Spinal cord (tissue), 10 donors: ENCODE data around the gene AHDC1. TPM values are rescaled to one million over a fixed set of nuclear protein-coding genes. Genes with fewer than 3 reads are reported as not detected.
A peak's percentile ranks its signal among the peaks of the same experiment; 100 is the strongest.

Source experiments
- DNase-seq, 6 donors: peaks; one replicate each; pipeline versions ENCODE4 v3.0.0 to v3.0.0-alpha.2; 2013 to 2015; ENCODE audit warnings: low spot score in 6 of 6, low read depth in 4 of 6
- H3K27ac ChIP-seq: one replicate; pipeline ENCODE4 v1.5.1; 2013; ENCODE audit warnings: low read depth, low read length, control low read depth
- H3K27me3 ChIP-seq: one replicate; pipeline ENCODE4 v1.6.1; 2013; ENCODE audit warnings: low read length; ENCODE audit not compliant: control insufficient read depth, insufficient read depth
- H3K36me3 ChIP-seq: one replicate; pipeline ENCODE4 v1.6.1; 2013; ENCODE audit warnings: low read length; ENCODE audit not compliant: control insufficient read depth, insufficient read depth
- H3K4me1 ChIP-seq: one replicate; pipeline ENCODE4 v1.6.1; 2013; ENCODE audit warnings: low read length; ENCODE audit not compliant: control insufficient read depth, insufficient read depth
- H3K4me3 ChIP-seq: one replicate; pipeline ENCODE4 v1.5.1; 2013; ENCODE audit warnings: low read depth, low read length, control low read depth
- H3K9me3 ChIP-seq: one replicate; pipeline ENCODE4 v1.6.1; 2013; ENCODE audit warnings: low read length; ENCODE audit not compliant: control insufficient read depth, insufficient read depth
- WGBS: methylation state at CpG from one replicate; pipeline ENCODE4 v1.1.5; 2013; ENCODE audit warnings: missing lambda C conversion rate; ENCODE audit not compliant: insufficient coverage; 5-methylcytosine and 5-hydroxymethylcytosine counted together
- polyA plus RNA-seq, 2 donors: library from polyadenylated mRNA; unstranded; fragments of 120-200 nt; gene quantifications; one replicate each; pipeline ENCODE4 v1.2.1, GENCODE V29; 2013; ENCODE audit not compliant: insufficient read length in 2 of 2
- total RNA-seq, 2 donors: library from RNA; depleted of rRNA in 1 of 2; stranded (reverse); fragments of 120-200 nt in 1 of 2; fragments of >200 nt in 1 of 2; gene quantifications; one replicate each; pipeline versions ENCODE4 v1.2.3 to v1.2.4, GENCODE V29; 2013 to 2014
- donor health status: healthy.

AHDC1 gene
- total and polyA plus RNA-seq, 4 donors, result 13.2 to 68.9 (median 43.3) TPM

DNA sequence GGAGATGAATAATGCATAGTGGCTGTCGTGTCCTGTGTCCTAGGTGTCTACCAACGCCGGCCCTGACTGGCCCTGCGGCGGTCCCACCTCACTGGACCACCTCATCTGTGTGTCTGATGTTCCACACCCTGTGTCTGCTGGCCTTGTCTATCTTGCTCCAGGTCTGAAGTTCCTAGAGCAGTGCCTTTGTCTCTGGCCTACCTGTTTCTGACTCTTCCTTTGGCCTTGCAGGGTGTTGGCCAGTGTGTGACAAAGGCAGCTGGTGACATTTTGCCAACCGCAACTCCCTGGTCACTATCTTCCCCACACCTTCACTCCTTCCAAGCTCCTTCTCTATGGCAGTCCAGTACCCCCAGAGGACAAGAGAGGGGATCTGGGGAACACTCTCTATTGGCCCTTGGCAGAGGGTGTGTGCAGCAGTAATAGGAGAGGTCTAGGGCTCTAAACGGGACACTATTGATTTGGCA lies 1.4 kb upstream of the AHDC1 start:
- Histone ChIP-seq H3K27me3 (no peaks in the 10 kb centered on the region), H3K27ac (no peak overlapping the region), H3K4me3 (no peak overlapping the region), H3K9me3 (no peaks in the 10 kb centered on the region), H3K36me3 (peaks cover 9% of the 10 kb centered on the region), H3K4me1 (peaks cover 55% of the 10 kb centered on the region)
- peak in 1 of 6 donors; percentile 11 for DNase-seq
- 76% methylated on average over 7 of the region's 7 CpGs for WGBS

DNA sequence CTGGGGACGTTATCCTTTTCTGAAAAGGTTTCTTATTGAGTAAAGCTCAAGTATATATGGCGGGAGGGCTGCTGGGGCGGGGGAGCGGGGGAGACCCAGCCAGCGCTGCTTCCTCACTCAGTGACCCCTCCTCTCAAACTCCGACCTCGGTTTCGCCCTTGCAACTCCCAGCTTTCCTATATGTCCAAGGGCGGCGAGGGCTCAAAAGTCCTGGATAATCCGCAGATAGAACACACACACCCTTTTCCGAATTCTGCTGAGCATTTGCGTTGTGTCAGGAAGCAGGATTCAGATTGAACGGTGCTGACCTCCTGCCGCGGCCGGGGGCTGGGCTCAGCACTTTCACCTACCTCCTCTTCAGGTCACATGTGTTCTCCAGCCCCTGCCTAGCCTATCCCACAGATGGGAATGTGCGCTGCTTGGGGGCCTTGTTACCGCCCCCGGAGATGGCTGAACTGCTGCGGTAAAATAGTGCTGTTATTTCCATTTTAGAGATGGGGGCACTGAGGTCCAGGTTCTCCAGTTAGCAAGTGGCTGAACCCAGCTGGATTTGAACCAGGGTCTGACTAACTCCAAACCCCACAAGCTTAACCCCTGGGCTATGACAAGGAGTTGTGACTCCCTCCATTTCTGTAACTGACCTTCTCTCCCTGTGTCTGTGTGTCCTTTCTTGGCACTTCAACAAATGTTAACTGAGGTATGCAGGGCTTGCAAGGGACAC lies 795 bp upstream of the AHDC1 start:
- H3K27ac ChIP-seq, result no peak overlapping the region
- WGBS, result 29% methylated on average over 20 of the region's 21 CpGs
- no peaks in the 10 kb centered on the region for H3K9me3 ChIP-seq
- no peaks in the 10 kb centered on the region for H3K27me3 ChIP-seq
- H3K36me3 ChIP-seq, result peaks cover 13% of the 10 kb centered on the region
- peak overlapping the region; percentile 72 for H3K4me3 ChIP-seq
- no peak for DNase-seq
- peaks cover 61% of the 10 kb centered on the region for H3K4me1 ChIP-seq

DNA sequence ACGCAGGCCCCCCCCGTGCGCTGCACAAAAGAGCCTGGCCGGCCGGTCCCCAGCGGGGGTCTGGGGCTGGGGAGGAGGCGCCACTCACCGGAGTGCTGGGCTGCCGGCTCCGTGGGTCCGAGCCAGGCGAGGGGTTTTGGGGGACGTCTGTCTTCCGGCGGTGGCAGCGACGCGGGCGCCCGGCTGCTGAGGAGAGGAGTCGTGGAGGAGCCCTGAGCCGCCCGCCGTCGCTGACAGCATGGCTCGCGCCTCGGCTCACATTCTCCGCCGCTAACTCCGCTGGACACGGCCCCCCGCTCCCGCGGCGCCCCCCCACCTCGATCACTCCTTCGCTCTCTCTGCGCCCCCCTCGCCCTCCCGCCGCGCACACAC lies 649 bp downstream of the AHDC1 start:
- WGBS, result under 1% methylated on average over 38 of the region's 43 CpGs
- Histone ChIP-seq H3K4me3 (peak overlapping the region; percentile 72), H3K27me3 (no peaks in the 10 kb centered on the region), H3K27ac (peak overlapping the region; percentile 91), H3K4me1 (peaks cover 75% of the 10 kb centered on the region), H3K36me3 (peaks cover 27% of the 10 kb centered on the region), H3K9me3 (no peaks in the 10 kb centered on the region)
- DNase-seq, result no peak

DNA sequence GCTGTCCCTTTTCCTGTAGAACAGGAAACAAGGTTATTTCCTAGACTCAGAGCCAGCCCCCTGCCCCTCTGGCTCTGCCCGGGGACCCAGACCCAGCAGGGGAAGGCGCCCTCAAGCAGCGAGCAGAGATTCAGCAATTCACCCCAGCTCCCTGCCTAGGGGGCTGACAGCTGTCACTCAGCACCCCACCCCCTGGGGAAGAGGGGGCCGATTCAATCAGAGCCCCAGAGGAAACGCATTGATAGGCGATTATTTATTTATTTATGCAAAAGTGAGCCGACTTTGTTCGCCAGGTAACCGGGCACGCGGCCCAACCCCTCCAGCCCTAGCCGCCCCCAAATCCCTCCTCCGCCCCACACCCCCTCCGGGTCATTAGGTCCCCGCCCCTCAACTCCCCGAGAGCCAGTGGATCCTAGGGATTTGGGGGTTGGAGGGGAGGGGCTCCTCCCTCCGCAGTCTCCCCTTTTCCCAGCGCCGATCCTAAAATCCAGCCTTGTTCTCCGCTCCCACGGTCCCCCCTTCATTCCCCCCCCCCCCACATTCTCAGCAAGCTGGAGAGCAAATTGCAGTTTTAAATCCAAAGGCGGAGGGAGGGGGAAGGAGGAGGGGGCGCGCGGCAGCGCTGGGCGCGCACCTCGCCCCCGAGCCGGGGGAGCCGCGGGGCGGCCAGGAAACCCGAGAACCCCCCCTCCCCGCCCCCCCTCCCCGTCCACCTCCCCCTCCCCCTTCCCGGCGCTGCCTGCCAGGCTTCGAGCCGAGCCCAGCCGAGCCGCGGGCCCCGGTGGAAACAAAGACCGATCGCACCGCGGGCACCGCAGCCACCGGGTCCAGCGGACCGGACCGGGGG lies 1.3 kb downstream of the AHDC1 start:
- H3K4me1 ChIP-seq, result peaks cover 80% of the 10 kb centered on the region
- no peaks in the 10 kb centered on the region for H3K9me3 ChIP-seq
- peak overlapping the region; percentile 72 for H3K4me3 ChIP-seq
- peak in 2 of 6 donors; percentile 66 to 73 for DNase-seq
- WGBS, result 0% methylated on average over 19 of the region's 54 CpGs
- H3K27ac ChIP-seq, result peak overlapping the region; percentile 92
- no peaks in the 10 kb centered on the region for H3K27me3 ChIP-seq
- H3K36me3 ChIP-seq, result peaks cover 33% of the 10 kb centered on the region

DNA sequence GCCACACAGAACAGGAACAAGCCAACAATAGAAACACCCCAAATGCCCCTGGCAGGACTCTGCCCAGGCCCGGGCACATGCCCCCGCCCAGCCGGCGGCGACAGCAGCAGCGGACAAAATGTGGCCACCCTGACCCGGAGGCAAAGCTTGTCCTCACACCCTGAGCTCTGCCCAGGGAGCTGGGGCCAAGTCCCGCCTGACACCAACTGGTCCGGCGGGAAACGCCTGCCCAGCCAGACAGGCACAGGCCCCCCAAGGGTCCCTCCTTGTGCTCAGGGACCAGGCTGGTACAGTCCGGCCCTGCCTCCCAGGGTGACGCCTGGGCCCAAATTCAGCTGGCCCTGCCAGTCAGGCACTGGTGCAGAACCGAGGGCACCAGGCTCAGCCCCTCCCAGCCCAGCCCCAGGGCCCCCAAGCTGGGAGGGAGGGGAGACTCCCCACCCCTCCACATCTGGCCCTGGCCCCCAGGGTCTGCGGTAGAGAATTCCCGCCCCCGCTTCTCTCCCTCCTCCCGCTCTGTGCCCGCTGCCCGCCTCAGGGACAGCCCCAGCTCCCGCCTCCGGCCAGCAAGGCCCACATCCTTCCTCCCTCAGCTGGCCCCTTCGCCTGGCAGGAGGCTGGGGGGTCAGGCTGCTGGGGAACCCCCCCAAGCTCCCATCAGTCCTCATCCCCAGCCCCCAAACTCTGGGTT lies 2.0 kb downstream of the AHDC1 start:
- no peaks in the 10 kb centered on the region for H3K27me3 ChIP-seq
- WGBS, result 4% methylated on average over 20 of the region's 23 CpGs
- DNase-seq, result peak in 1 of 6 donors; percentile 76
- H3K4me1 ChIP-seq, result peaks cover 80% of the 10 kb centered on the region
- H3K27ac ChIP-seq, result peak overlapping the region; percentile 92
- H3K4me3 ChIP-seq, result peak overlapping the region; percentile 72
- peaks cover 41% of the 10 kb centered on the region for H3K36me3 ChIP-seq
- H3K9me3 ChIP-seq, result no peaks in the 10 kb centered on the region

DNA sequence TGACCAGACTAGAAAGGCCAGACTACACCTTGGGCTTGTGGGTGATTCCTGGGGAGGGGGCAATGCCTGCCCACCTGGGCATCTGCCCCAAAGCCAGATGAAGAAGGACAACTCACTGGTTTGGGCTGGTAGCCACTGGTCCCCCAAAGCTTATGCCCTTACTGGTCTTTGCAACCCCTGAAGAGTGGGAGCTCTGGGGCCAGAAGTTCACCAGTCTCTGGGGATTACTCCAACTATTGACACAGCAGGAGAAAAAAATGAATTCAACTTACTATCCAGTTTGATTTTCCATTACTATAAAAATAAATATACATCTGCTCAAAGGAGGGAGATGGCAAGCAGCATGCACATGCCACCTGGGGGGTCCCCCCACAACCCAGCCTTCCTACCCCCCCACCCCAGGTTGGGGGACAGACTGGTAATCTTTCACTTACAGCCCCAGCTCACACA lies 2.6 kb downstream of the AHDC1 start:
- Histone ChIP-seq H3K27ac (peak overlapping the region; percentile 92), H3K27me3 (no peaks in the 10 kb centered on the region), H3K4me3 (peak overlapping the region; percentile 72), H3K36me3 (peaks cover 47% of the 10 kb centered on the region), H3K9me3 (no peaks in the 10 kb centered on the region), H3K4me1 (peaks cover 80% of the 10 kb centered on the region)
- no peak for DNase-seq

DNA sequence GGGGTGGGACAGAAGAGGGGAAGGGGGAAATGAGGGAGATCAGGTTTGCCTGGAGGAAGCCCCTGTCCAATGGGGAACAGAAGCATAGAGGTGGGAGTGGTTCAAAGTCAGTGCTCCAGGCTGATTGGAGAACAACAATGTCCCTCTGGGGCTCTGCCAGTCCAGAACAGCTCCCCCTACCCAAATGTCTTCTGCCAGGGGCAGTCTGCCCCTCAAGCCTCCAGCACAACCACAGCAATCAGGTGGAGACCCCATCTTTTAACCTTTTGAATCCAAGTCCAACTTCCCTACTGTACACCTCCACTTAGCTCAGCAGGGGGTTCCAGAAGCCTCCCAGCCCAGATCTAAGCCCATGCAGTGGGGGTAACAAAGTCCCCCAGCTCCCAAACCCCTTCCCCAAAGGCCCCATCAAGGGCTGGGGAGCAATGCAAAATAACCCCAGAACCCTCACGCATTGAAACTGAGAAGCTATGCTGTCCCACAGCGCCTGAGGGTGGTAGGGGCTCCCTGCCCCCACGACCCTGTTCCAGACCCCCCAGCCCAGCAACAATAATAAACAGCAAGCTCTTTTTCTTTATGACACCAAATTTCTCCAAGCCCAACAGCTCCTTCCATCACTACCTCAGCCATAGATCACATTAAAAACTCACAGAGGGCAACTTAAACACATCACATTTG lies 3.3 kb downstream of the AHDC1 start:
- no peaks in the 10 kb centered on the region for H3K27me3 ChIP-seq
- H3K4me3 ChIP-seq, result peak overlapping the region; percentile 72
- H3K27ac ChIP-seq, result peak overlapping the region; percentile 82
- peak in 2 of 6 donors; percentile 75 to 77 for DNase-seq
- H3K9me3 ChIP-seq, result no peaks in the 10 kb centered on the region
- peaks cover 79% of the 10 kb centered on the region for H3K4me1 ChIP-seq
- 37% methylated on average over 3 of the region's 3 CpGs for WGBS
- H3K36me3 ChIP-seq, result peaks cover 54% of the 10 kb centered on the region

DNA sequence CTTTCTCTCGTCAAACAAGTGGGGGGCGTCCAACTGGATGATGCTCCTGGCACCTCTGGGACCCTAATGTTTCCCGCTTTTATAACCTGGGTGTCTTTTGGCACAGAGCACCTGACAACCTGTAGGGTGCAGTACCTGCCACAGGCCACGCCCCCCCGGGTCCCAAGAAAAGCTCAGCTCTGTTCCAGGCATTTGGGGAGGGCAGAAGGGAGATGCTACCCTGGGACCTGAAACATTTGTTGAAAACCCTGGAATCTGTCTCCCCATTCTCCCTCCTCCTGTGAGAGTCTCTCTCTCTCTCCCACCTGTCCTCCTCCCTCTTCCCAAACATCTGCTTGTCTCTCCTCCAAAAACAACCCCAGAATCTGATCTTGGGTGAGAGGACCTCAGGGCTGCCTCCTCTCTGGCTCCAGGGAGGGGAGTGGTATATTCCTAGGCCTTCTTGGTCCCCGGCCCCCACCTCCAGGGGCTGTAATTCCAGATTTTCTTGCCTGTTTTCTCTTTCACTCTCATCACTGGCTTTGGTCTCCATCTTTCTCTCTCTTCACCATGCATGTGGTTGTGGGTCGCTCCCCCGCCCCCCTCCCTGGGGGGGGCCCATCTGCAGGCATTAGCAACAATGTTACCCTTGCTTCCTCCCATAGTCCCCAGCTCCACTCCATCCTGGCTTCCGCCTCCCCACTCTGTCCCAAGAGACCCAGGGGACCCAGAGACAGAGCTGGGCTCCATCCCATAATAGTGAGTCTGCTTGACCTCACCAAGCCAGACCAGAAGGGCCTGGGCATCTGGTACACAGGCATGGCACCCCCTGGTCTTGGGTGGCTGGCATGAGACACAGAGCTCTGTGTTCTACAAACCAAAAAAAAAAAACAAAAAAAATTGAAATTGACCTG lies 4.1 kb downstream of the AHDC1 start:
- Histone ChIP-seq H3K4me3 (peak overlapping the region; percentile 16), H3K9me3 (no peaks in the 10 kb centered on the region), H3K27me3 (no peaks in the 10 kb centered on the region), H3K4me1 (peaks cover 84% of the 10 kb centered on the region), H3K36me3 (peaks cover 62% of the 10 kb centered on the region), H3K27ac (peak overlapping the region; percentile 82)
- peak in 1 of 6 donors; percentile 23 for DNase-seq
- 23% methylated on average over 5 of the region's 9 CpGs for WGBS
